Pancreas (tissue), 10 donors: Measurements from ENCODE around the gene NR2C2. TPM values are rescaled to one million over a fixed set of nuclear protein-coding genes. Genes with fewer than 3 reads are reported as not detected.

Experiments
- ATAC-seq, 4 donors: fragments of 200-7000 bp; cut with Tn5 transposase; one replicate each; pipeline versions ENCODE4 v1.8.0 to v1.9.1; 2020; ENCODE audit warnings: mild to moderate bottlenecking in 4 of 4, moderate library complexity in 4 of 4
- DNase-seq, 6 donors: peaks; one replicate each; pipeline ENCODE4 v3.0.0-alpha.2; 2020
- FAIRE-seq: peaks from 2 replicates; lab custom pipeline; 2012; peaks lifted over from hg19 to GRCh38; lab: Jason Lieb, UNC
- H3K27ac ChIP-seq, 4 donors: fragments of 200-600 bp; sonication (generic); 1 replicate in 3 of 4; 2 replicates in 1 of 4; pipeline versions ENCODE4 v1.5.0 to v1.8.0; 2020
- H3K27me3 ChIP-seq, 4 donors: fragments of 200-600 bp; one replicate each; pipeline ENCODE4 v1.8.0; 2021
- H3K36me3 ChIP-seq, 3 donors: fragments of 200-600 bp; sonication (generic) in 1 of 3; one replicate each; pipeline versions ENCODE4 v1.5.0 to v1.8.0; 2020 to 2021
- H3K4me1 ChIP-seq, 3 donors: fragments of 200-600 bp; one replicate each; pipeline ENCODE4 v1.8.0; 2021
- H3K4me3 ChIP-seq, 4 donors: fragments of 200-600 bp; sonication (generic) in 2 of 4; one replicate each; pipeline versions ENCODE4 v1.5.0 to v1.8.0; 2020 to 2021
- H3K9me3 ChIP-seq, 4 donors: fragments of 200-600 bp; one replicate each; pipeline ENCODE4 v1.8.0; 2021
- WGBS, 2 donors: extraction: QIAGEN DNeasy Blood & Tissue Kit; methylation state at CpG; one replicate each; pipeline ENCODE4 v1.1.7; 2013; 5-methylcytosine and 5-hydroxymethylcytosine counted together
- intact Hi-C, 3 donors: fragments of 100-400 bp; cut with DNase I; formaldehyde crosslinking; loops; one replicate each; pipeline versions ENCODE4 v1.11.1 to v1.14.2; 2022
- polyA plus RNA-seq, 2 donors: library from polyadenylated mRNA; stranded (reverse); fragments of 200-250 nt; gene quantifications; one replicate each; pipeline ENCODE4 v1.2.3, GENCODE V29; 2013
- total RNA-seq, 6 donors: library from RNA; stranded (reverse); fragmentation: NEBNext Ultra II Directional in 4 of 6; extraction: Animal tissue kit (Norgen Biotek cat#: 25700) in 4 of 6; gene quantifications; one replicate each; pipeline versions ENCODE4 v1.2.1 to v1.2.4, GENCODE V29; 2021 to 2023
- TF ChIP-seq, protein P1 (sequence below), 4 donors: fragments of 200-600 bp; sonication (generic) in 3 of 4; IDR thresholded peaks; one replicate each; pipeline versions ENCODE4 v1.5.0 to v1.8.0; 2021; ENCODE audit warnings: antibody characterized with exemption in 4 of 4
- donor health status: healthy with polysubstance abuse.
- donor health status: DM: no; HTN: no; CAD: no; lungs with moderate emphysema.
- donor health status: DM: no; HTN: no; CAD: no.
- donor health status: control.
- donor health status: control.
- donor health status: Bipolar disorder and iron deficiency.
- donor health status: DM: yes; HTN: yes; CAD: no.
- donor health status: DM: no; HTN: no; CAD: no.
- donor health status: DM: no; HTN: no; CAD: no.
- donor health status: DM: yes; HTN: yes; CAD: no.

Gene NR2C2
- total and polyA plus RNA-seq, 8 donors = 5.4 to 25.1 (median 14.4) TPM

GRCh38 chr3:15023719-15024118, 76.3 kb downstream of the NR2C2 start:
- FAIRE-seq (no peak), DNase-seq (no peak), ATAC-seq (no peak)
- Histone ChIP-seq H3K9me3 (no peaks in the 10 kb centered on the region), H3K36me3 (peaks cover 5 to 65% (median 8%) of the 10 kb centered on the region in 3 donors), H3K27me3 (no peaks in the 10 kb centered on the region), H3K4me3 (no peak overlapping the region), H3K4me1 (no peaks in the 10 kb centered on the region), H3K27ac (no peak overlapping the region)
- intact Hi-C loops = no loop called here
- 94 to 95% methylated on average over 2 of the region's 2 CpGs for WGBS, 2 donors
- TF ChIP-seq, protein P1, sequence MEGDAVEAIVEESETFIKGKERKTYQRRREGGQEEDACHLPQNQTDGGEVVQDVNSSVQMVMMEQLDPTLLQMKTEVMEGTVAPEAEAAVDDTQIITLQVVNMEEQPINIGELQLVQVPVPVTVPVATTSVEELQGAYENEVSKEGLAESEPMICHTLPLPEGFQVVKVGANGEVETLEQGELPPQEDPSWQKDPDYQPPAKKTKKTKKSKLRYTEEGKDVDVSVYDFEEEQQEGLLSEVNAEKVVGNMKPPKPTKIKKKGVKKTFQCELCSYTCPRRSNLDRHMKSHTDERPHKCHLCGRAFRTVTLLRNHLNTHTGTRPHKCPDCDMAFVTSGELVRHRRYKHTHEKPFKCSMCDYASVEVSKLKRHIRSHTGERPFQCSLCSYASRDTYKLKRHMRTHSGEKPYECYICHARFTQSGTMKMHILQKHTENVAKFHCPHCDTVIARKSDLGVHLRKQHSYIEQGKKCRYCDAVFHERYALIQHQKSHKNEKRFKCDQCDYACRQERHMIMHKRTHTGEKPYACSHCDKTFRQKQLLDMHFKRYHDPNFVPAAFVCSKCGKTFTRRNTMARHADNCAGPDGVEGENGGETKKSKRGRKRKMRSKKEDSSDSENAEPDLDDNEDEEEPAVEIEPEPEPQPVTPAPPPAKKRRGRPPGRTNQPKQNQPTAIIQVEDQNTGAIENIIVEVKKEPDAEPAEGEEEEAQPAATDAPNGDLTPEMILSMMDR (IDR thresholded peaks at IDR 0.05) = no peak

- Histone ChIP-seq H3K4me1 (no peaks in the 10 kb centered on the region), H3K27me3 (no peaks in the 10 kb centered on the region), H3K27ac (no peak overlapping the region), H3K36me3 (peaks cover 8 to 69% (median 22%) of the 10 kb centered on the region in 3 donors), H3K4me3 (no peak overlapping the region), H3K9me3 (no peaks in the 10 kb centered on the region)
- intact Hi-C loops = no loop called here
- TF ChIP-seq, protein P1 (IDR thresholded peaks at IDR 0.05) = no peak
- DNase-seq = no peak
- FAIRE-seq = no peak
- ATAC-seq = no peak
Measured at GRCh38 chr3:15029625-15030024, 82.2 kb downstream of the NR2C2 start.

- H3K4me1 ChIP-seq = no peaks in the 10 kb centered on the region
- no peaks in the 10 kb centered on the region for H3K9me3 ChIP-seq
- H3K27ac ChIP-seq = no peak overlapping the region
- FAIRE-seq = no peak
- DNase-seq = no peak
- no peak overlapping the region for H3K4me3 ChIP-seq
- H3K27me3 ChIP-seq = no peaks in the 10 kb centered on the region
- intact Hi-C loops = no loop called here
- TF ChIP-seq, protein P1 (IDR thresholded peaks at IDR 0.05) = no peak
- peaks cover 6 to 65% (median 23%) of the 10 kb centered on the region in 3 donors for H3K36me3 ChIP-seq
- ATAC-seq = no peak
- WGBS, 2 donors = 84% methylated on average over 2 of the region's 2 CpGs
Measured at GRCh38 chr3:15032650-15033049, 85.3 kb downstream of the NR2C2 start.

- 95% methylated on average over 3 of the region's 3 CpGs for WGBS, 2 donors
- Histone ChIP-seq H3K9me3 (no peaks in the 10 kb centered on the region), H3K36me3 (peaks cover 6 to 69% (median 25%) of the 10 kb centered on the region in 3 donors), H3K27ac (no peak overlapping the region), H3K4me1 (no peaks in the 10 kb centered on the region), H3K4me3 (no peak overlapping the region), H3K27me3 (no peaks in the 10 kb centered on the region)
- ATAC-seq (no peak), DNase-seq (no peak), FAIRE-seq (no peak)
- TF ChIP-seq, protein P1 (IDR thresholded peaks at IDR 0.05) = no peak
- intact Hi-C loops = no loop called here
Measured at GRCh38 chr3:15033103-15033502, 85.7 kb downstream of the NR2C2 start.

- H3K9me3 ChIP-seq = no peaks in the 10 kb centered on the region
- WGBS, 2 donors = 89 to 91% methylated on average over 6 of the region's 6 CpGs
- no peak for FAIRE-seq
- DNase-seq = no peak
- no peak overlapping the region for H3K27ac ChIP-seq
- intact Hi-C loops = no loop called here
- no peaks in the 10 kb centered on the region for H3K27me3 ChIP-seq
- TF ChIP-seq, protein P1 (IDR thresholded peaks at IDR 0.05) = no peak
- ATAC-seq = no peak
- H3K4me1 ChIP-seq = no peaks in the 10 kb centered on the region
- peaks cover 9 to 44% (median 11%) of the 10 kb centered on the region in 3 donors for H3K36me3 ChIP-seq
- no peak overlapping the region for H3K4me3 ChIP-seq
Measured at GRCh38 chr3:15038306-15038705, 90.9 kb downstream of the NR2C2 start.
